Measurements from ENCODE around the gene CD300A.

Gene CD300A

DNA sequence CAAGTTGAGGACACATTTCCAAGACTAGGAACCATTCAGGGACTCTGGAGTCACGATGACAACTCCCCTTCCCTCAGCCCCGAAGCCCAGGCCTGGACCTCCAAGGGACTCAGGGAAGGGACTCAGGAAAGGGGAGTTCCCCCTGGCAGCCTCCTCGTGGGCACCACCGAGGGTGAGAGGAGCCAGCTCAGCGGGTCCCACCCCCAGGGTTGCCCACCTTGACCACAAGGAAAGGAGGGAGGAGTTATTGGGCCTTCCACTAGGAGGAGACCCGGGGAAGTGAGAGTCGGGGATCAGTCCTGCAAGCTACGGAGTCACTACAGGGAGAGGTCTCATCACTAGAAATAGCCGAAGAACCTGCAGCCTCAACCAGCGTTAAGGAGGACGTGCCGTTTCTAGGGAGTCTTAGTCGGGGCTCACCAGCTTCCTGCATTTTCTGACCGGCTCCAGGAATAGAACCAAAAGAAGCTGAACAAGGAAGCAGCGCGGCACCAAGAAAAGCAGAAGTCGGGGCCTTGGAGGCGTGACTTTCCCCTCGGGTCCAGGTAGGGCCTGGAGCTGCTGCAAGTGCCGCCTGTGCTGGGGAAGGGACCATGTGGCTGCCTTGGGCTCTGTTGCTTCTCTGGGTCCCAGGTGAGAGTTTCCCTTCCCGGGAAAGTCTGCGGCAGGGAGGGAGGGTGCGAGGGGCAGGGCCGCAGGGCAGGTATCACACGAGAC, at the start of gene CD300A:
CD300A (plus strand) TSS at position 524 of the 717 bp plus-strand sequence; CDS start at position 594, 70 bp downstream.
- DNase-seq, result peak; percentile 58 to 65

DNA sequence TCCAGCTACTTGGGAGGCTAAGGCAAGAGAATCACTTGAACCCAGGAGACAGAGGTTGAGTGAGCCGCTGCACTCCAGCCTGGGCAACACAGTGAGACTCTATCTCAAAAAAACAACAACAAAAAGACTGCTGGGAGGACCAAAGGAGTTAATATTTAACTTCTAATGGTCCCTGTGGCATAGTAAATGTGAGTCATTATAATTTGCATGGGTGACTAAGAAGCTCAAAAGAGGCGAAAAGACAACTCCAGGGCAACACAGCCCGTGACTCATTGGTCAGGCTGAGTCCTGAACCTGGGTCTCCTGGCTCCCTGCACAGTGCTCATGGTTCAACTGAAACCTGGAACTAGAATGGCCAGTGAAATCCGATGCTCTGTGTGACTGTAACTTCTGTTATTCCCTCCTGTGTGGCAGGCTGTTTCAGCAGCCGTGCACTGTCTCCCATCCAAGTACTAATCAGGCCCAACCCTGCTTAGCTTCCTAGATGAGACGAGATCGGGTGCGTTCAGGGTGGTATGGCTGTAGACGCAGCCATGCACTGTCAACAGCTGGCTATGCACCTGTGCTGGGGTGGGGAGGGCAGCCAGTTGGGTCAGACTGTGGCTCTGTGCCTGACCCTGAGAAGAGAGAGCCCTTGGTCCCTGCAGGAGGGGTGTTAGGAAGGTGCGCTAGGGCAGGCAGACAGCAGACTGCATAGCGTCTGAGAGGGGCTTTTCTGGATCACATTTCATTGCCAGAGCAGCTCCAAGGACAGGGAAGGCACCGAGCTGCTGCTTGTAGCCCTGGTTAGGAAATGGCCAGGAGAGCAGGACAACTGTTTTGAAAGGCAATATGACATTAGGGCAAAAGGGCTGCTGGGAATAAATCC, 49.0 kb upstream of the CD300A start:
- peak; percentile 59 to 71 for DNase-seq

DNA sequence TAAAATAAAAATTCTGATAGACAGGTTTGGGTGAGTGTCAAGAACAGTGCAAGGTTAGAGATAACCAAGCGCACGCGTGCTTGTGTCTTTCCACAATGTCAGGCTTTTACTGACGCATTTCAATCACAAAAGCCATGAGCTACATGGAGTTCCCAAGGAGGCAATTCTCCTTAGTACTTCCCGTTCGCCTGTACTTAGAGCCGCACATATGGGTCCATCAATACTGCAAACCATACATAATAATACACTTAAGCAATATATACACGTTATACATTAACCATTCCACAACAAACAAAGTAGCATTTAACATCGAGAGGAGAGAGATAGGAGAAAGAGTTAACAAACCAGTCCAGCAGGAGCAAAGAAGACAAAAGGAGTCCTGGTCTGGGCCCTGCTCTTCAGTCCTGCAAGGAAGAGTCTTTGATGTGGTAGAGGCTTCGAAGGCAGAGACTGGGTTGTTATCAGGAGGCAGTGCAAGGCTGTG, 46.5 kb upstream of the CD300A start:
- DNase-seq, result no peak

DNA sequence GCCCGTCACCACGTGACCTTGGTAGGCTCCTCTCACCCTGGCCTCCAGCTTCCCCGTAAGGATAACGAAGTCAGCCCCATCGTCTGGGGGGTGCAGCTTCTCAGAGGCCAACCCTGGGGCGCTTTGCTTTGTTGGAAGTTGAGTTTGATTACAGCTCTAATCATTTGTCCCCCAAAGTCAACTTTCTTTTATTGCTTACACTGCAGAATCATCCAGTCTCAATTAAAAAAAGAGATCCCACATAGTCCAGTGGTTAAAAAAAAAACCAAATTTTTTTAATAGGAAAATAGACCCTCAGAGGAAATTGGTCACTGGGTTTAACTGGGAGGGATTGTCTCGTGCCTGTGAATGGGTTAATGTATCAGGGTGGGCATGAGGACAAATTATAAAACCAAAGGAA, 42.3 kb upstream of the CD300A start:
- no peak for DNase-seq

DNA sequence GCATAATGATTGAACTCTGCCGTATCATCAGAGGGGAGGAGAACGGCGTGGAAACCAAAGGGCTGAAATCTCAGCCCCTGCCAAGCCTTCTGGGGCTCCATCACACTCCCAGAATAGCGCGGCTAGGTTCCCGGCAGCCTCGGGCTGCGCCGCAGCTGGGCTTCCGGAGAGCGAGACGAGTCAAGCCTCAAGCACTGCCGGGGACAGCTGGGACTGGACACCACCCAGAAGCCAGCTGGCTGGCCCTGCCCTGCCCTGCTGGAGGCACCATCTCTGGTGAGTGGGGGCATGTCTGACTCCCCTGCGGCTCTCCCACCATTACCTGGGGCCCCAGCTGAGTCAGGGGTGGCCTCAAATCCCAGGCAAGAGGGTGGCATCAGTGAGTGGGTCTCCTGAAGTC, 41.8 kb upstream of the CD300A start:
- DNase-seq, result no peak

DNA sequence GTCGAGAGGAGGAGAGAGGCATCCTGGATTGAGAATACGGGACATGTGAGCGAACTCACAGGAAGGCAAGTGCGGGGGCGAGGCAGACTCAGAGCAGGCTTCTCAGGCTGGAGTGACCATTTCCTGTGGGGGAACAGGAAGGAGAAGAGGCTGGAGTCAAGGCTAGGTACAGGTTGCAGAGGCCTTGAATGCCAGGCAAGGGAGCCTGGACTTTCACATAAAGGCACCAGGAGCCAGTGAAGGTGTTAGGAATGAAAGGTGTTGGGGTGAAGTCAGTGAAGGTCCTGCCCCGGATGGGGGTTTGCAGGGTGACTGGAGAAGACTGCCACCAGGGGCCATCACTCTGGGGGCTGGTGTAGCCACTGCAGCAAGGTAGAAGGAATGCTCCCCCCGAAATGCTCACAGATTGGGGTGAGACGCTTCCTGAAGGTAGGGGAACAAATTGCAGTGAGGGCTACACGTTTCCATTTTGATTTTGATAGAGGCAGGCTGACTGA, 39.8 kb upstream of the CD300A start:
- no peak for DNase-seq

DNA sequence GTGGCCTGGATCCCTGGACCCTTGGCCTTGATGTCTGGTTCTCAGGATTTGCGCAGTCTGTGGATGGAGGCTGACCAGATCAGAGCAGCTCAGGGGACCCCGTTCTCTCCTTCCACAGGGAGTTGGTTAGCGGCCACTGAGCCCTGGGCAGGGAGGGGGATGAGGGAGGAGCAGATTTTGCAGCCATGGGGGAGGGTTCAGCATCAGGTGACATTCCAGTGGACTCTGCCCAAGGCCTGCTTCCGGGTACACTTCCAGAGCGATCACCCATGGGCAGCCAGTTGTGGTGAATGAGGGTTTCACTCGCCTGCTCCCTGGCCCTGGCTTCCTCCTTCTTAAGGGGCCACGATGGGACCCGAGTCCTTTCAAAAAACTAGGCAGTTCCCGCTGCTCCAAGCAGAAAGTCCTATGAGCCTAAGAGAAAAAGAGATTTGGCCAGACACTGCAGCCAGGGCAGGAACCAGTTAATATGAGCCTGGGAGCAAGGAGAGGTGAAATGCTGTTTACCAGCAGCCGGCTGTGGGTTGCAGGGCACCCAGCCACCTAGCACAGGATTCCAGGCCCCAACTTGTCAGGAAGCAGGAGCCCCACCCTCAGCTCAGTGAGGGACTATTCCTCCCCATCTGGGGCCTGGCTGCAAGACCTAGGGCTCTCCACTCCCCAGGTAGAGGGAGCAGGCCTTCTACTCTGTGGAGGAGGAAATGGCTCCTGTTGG, 39.2 kb upstream of the CD300A start:
- DNase-seq, result no peak

DNA sequence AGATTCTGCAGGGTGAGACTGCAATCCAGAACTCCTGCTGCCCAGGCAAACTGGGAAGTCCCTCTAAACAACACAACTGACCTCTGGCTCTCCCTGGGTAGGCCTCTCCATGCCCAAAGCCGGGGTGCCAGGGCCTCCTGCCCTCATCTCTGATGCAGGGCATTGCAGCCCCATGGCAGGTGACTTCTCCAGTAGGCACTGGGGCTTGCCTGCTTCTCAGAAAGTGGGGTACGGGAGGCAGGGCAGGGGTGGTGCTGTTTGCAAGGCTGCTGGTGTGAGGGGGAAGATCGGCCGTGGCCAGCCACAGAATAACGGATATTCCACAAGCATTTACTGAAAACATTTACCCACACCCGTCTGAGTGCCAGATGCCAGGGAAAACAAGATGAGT, 38.7 kb upstream of the CD300A start:
- DNase-seq, result no peak

DNA sequence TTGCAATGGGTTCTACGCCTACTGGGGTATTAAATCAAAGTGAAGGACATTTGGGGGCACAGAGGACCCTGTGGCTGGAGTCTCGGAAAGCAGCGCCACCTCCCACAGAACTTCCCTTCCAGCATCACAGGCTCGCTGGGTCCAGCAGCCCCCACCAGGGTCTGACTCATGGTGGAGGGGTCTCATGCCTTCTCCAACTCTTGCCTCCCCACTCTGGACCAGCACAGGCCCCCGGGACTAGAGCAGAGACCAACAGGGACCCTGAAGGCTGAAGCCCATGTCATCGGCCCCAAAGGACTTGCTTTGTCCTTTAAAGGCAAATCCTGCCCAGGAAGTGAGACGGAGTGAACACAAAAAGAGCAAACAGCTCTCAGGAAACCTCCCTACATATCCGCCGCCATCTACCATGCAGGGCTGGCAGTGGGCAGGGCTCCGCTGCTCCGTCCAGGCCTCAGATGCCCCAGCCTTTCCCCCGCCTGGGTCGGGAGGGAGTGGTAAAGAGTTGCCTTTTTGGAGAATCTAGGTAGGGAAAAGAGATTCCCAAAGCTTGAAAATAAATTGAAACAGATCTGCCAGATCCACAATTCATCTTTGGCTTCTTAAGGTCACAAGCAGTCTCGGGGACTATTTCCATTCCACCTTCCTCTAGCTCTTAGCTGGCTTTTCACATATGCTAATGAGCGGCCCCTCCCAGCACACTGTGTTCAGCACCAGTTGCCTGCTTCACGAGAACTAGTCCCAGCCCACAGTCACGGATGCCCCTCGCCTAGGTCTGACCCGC, 36.6 kb upstream of the CD300A start:
- no peak for DNase-seq

DNA sequence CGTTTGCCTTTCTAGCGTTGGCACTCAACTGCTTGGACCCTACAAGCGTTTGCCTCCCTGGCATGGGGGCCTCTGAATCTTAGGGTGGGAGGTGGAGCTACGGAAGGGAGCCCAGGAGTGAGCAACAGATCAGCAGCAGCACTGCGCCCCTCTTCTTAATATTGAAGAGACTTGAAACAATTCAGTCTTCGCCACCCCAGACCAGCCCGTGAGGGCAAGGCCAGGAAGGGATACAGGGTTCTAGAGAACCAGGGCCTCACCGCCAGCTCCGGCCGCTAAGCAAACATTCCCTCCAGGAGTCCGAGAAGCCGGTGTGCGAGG, 36.1 kb upstream of the CD300A start:
- DNase-seq, result no peak

DNA sequence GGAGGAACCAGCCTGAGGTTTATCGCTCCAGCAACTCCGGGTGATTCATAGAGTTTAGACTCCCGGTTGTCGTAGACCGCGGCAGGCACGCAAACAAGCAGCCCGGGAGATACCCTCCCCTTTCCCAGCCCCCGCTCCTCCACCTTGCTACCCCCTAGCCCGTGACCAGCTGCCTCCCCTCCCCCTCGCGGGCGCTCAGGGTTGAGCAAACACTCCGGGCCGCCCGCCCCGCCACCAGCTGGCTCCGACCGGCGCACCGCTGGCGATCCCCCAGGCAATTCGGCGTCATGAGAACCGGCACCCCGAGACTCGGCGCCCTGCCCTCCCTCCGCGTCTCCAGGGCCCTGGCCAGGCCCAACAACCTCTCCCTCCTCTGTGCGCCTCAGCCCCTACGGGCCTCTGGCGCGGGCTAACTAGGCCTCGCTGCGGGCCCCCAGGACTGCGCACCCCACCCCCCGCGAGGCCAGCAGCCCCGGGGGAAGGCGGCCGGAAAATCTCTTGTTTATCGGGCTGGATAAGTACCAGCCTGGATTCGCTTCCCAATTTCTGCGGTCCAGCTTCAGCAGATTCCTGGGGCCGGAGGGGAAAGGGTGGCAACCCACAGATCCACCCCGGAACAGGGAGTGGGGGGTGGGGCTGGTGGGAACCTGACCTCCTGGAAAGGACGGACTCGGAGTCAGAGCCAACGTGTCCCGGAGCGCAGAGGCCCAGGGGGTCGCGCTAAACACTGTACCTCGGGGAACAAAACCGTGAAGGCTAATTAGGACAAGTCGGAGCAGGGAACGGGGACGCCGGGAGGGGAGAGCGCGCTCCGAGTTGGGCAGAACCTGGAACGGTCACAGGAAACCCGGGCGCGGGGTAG, 35.5 kb upstream of the CD300A start:
- no peak for DNase-seq

DNA sequence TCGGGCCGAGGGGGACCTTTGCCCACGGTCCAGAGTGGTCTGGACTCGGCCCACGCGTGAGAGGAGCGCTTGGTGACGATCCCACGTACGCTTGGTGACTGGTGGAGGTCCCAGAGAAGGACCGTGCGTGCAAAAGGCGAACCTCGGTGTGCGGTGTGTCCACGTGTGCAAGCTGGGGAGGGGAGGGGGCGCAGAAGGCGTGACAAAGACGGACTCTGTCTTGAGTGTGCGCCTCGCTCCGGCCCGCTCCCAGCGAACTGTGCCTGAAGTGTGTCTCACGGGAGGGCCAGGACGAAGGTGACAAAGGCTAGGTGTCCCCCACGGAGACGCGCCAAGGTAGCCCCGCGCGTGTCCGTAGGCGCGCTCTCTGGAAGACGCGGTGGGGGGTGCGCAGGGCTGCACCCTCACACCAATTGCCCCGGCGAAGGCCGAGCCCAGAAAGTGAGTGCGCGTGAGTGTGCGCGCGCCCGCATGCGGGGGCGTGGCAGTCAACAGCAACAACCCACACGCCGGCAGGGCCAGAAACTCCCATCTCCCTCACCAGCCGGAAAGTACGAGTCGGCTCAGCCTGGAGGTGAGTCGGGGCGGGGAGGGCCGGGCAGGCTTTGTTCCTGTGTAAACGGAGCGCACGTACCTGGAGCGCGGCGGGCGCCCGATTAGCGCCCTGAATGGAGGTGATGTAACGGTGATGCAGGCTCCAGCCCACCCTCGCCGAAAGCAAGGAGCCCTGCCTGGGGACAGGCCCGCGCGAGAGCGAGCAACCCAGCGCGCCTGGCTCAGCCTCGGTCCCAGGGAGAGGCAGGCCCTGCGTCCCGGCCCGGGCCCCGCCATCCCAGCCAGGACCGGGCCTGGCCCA, 34.6 kb upstream of the CD300A start, which contains the start of gene GPRC5C:
GPRC5C (plus strand) TSS at position 521 of the 856 bp plus-strand sequence. CDS start 7,689 bp downstream, outside the sequence.
- peak in 1 of 2 donors; percentile 37 for DNase-seq

DNA sequence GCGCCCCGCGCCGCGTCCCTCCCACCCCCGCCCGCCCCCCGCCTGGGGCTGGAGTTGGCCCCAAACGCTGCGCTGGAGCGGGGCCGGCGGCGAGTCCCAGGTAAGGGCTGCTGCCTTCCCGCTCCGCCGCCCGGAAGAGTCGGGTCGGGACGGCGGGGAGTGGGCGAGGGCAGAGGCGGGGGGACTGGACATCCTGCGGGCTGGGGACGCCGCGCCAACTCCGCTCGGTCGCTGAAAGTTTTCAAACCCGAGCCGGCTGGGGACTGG, 34.1 kb upstream of the CD300A start:
- no peak for DNase-seq

DNA sequence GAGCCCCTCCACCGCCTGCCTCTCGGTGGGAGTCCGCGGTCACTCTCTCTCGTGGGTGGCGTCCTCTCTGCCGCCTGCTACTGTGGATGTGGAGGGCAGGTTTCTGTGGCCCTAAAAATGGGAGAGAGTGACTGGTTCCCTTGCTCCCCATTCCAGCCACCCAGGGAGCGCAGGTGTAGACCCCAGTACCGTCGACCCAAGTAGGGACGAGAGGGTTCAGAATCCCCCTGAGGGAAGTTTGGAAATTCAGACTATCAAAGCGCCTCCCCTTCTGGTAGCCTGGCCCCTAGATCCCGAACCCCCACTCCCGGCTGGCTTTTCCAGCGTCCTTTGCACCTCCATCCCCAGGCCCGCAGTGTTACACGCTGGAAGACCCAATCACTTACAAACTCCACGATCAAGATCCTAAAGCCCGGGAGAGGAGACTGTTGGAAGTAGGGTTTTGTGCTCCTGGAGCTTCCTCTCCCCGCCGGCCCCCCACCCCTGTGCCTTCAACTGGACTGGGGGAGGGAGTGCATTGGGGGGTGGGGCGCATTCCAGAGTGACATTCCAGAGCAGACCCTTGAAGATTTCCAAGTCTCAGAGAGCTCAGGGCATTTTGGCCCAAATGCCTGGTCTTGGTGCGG, 33.6 kb upstream of the CD300A start:
- DNase-seq, result no peak

DNA sequence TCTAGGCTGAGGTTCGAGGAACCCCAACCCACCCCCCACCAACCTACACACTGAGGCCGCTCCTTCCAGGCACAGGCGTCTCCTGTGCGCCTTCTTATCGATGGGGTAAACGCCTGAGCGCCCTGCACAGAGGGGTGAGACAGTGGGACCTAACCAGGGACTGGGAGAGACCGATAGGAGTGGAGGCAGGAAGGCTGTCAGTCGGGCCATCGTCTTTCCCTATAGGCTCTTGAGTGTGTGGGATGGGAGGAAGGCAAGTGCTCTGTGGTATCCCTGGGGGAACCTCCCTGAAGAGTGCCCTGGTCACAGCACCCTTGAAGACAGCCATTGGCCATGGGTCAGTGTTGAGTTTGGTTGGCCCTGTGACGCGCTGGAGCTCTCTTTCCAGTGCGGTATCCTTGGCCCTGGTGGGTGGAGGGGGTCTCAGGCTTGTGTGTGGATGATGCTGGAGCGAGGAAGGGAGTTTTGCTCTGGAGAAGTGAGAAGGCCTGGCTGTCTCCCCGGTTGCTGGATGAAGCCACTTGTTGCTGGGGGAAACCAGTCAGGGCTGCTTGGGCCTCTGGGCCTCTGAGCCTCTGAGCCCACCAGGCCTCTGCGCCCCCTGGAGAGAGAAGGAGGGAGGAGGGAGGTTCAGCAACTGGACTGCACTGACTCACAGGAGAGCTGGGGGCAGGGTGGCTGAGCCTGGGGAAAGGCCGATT, 32.9 kb upstream of the CD300A start:
- no peak for DNase-seq

DNA sequence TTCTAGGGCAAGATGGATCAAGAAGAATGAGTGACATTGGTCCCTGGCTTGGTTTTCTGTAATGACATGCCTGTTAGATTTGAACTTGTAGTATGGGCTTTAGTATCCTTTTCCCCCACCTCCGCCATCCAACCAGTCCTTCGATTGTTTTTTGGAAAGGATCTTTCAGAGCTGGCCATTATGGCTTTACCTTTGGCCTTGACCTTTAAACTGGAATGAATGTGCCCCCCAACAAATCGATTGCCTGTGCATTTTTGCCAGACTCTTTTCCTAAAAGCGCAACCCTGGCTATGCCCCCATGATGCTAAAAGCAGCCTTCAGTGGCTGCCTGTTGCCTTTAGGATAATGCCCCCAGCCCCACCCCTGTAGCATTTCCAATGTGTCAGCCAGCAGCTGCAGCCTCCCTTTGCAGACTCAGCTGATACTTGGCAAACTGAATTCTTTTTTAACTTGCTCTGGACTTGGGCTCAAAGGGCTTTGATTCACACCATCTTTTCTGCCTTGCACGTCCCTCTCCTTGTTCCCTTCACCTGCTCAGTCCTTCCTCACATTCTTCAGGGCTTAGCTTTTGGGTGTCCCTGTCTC, 30.6 kb upstream of the CD300A start:
- DNase-seq, result no peak

DNA sequence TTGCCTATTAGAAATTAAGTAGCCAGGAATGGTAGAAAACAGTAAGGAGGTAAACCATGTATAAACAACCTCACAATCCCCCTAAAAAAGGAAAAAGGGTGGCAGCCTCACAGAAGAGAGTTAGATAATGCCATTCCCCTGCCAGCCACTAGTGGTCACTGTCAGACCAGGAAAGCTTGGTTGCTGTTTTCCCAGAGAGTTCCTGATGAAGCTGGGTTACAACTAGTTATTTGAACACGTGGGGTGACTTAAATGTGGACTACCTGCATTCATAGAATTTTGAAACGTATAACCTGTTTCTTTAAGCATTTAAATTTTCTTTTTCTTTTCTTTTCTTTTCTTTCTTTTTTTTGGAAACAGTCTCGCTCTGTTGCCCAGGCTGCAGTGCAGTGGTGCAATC, 28.7 kb upstream of the CD300A start:
- DNase-seq, result peak in 1 of 2 donors; percentile 41

DNA sequence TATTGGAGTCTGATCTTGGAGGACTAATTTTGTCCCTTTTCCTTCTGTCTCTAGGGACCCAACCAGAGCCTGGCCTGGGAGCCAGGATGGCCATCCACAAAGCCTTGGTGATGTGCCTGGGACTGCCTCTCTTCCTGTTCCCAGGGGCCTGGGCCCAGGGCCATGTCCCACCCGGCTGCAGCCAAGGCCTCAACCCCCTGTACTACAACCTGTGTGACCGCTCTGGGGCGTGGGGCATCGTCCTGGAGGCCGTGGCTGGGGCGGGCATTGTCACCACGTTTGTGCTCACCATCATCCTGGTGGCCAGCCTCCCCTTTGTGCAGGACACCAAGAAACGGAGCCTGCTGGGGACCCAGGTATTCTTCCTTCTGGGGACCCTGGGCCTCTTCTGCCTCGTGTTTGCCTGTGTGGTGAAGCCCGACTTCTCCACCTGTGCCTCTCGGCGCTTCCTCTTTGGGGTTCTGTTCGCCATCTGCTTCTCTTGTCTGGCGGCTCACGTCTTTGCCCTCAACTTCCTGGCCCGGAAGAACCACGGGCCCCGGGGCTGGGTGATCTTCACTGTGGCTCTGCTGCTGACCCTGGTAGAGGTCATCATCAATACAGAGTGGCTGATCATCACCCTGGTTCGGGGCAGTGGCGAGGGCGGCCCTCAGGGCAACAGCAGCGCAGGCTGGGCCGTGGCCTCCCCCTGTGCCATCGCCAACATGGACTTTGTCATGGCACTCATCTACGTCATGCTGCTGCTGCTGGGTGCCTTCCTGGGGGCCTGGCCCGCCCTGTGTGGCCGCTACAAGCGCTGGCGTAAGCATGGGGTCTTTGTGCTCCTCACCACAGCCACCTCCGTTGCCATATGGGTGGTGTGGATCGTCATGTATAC, 26.5 kb upstream of the CD300A start:
- no peak for DNase-seq
